K562 (cell line): ENCODE measurements around the gene PGAP2. TPM values are rescaled to one million over a fixed set of nuclear protein-coding genes. Genes with fewer than 3 reads are reported as not detected.

Experiments used
- ATF1 ChIP-seq, 2 experiments: fragments of 450-650 bp in 1 of 2; IDR thresholded peaks; 2 replicates each; pipeline ENCODE4 v1.6.1; 2016; ENCODE audit warnings: missing compliant biosample characterization in 1 of 2, missing genetic modification characterization in 1 of 2
- BCL6 ChIP-seq: fragments of 250-450 bp; sonication (Bioruptor Pico); IDR thresholded peaks from 2 replicates; pipeline ENCODE4 v1.4.0; 2020
- EHMT2 ChIP-seq: fragments of 450-650 bp; IDR thresholded peaks from 2 replicates; pipeline ENCODE4 v1.6.1; 2018; ENCODE audit warnings: antibody characterized with exemption
- ELK1 ChIP-seq: sonication (generic); formaldehyde crosslinking; IDR thresholded peaks from 2 replicates; pipeline ENCODE4 v1.8.1; 2022; ENCODE audit warnings: missing genetic modification reagents
- FOS ChIP-seq: IDR thresholded peaks from 3 replicates; pipeline ENCODE4 v1.6.1; 2011; ENCODE audit not compliant: insufficient read length; ENCODE audit errors: extremely low read depth
- MCM5 ChIP-seq: fragments of 450-650 bp; IDR thresholded peaks from 2 replicates; pipeline ENCODE4 v1.6.1; 2016; ENCODE audit warnings: low read depth
- MITF ChIP-seq: IDR thresholded peaks from 2 replicates; pipeline ENCODE4 v1.6.1; 2014; ENCODE audit warnings: antibody characterized with exemption
- NFIX ChIP-seq: fragments of 250-450 bp; sonication (Bioruptor Pico); IDR thresholded peaks from 2 replicates; pipeline ENCODE4 v1.4.0; 2020; ENCODE audit warnings: low read depth, mild to moderate bottlenecking, moderate library complexity
- NFXL1 ChIP-seq: fragments of 450-650 bp; formaldehyde crosslinking; IDR thresholded peaks from 2 replicates; pipeline ENCODE4 v1.4.0; 2021; ENCODE audit warnings: mild to moderate bottlenecking
- PHF21A ChIP-seq: fragments of 450-650 bp; IDR thresholded peaks from 2 replicates; pipeline ENCODE4 v1.6.1; 2017; ENCODE audit warnings: low read depth, borderline replicate concordance
- PRPF4 ChIP-seq: fragments of 200-400 bp; formaldehyde crosslinking; IDR thresholded peaks from one replicate; pipeline ENCODE4 v1.6.1; 2017; ENCODE audit warnings: low read length, low read depth, mild to moderate bottlenecking; ENCODE audit not compliant: insufficient read depth, poor library complexity, severe bottlenecking
- RBM34 ChIP-seq: fragments of 200-400 bp; formaldehyde crosslinking; IDR thresholded peaks from 2 replicates; pipeline ENCODE4 v1.6.1; 2018; ENCODE audit warnings: low read length, borderline replicate concordance; ENCODE audit not compliant: insufficient read depth
- SMAD1 ChIP-seq: fragments of 150-350 bp; IDR thresholded peaks from 2 replicates; pipeline ENCODE4 v1.6.1; 2014; ENCODE audit warnings: low read length, low read depth; ENCODE audit not compliant: partially characterized antibody
- TAF1 ChIP-seq: IDR thresholded peaks from 2 replicates; pipeline ENCODE4 v1.6.1; 2011; ENCODE audit warnings: mild to moderate bottlenecking, low read length, moderate library complexity; ENCODE audit not compliant: insufficient read depth, control insufficient read depth, severe bottlenecking; ENCODE audit errors: extremely low read depth
- polyA plus RNA-seq, 8 experiments: library from polyadenylated mRNA; depleted of rRNA in 4 of 8; stranded (reverse) in 5 of 8; unstranded in 3 of 8; fragments of >200 nt; fragmentation: Nextera tagmentation in 2 of 8; fragmentation: Illumina TruSeq in 1 of 8; extraction: Ambion mirVana in 2 of 8; extraction: Trizol in 1 of 8; gene quantifications; 2 replicates each; pipeline versions ENCODE4 v1.2.1 to v1.2.3, GENCODE V29; 2011 to 2014; ENCODE audit warnings: inconsistent platforms in 1 of 8, missing spikeins in 1 of 8
- total RNA-seq, 7 experiments: library from RNA; depleted of rRNA in 6 of 7; stranded (reverse); fragments of >200 nt in 6 of 7; fragmentation: Illumina TruSeq in 2 of 7; extraction: Trizol in 2 of 7; gene quantifications; 2 replicates each; pipeline versions ENCODE4 v1.2.1 to v1.2.3, GENCODE V29; 2011 to 2021; ENCODE audit warnings: low replicate concordance in 1 of 7
- TF ChIP-seq, protein P1 (sequence below): fragments of 200-800 bp; sonication (Bioruptor generic); IDR thresholded peaks from 2 replicates; pipeline ENCODE4 v1.6.1; 2017; ENCODE audit warnings: missing genetic modification characterization, missing compliant biosample characterization
- TF ChIP-seq, protein P2 (sequence below), 2 experiments: fragments of 250-450 bp in 1 of 2; fragments of 450-650 bp in 1 of 2; sonication (Bioruptor Pico) in 1 of 2; IDR thresholded peaks; 2 replicates each; pipeline versions ENCODE4 v1.6.1 to v1.8.0; 2016 to 2021; ENCODE audit warnings: mild to moderate bottlenecking in 2 of 2, moderate library complexity in 2 of 2, missing compliant biosample characterization in 1 of 2, missing genetic modification characterization in 1 of 2
- TF ChIP-seq, protein P3 (sequence below): fragments of 250-450 bp; sonication (Bioruptor Pico); IDR thresholded peaks from 2 replicates; pipeline ENCODE4 v1.8.0; 2021; ENCODE audit warnings: moderate library complexity, mild to moderate bottlenecking, inconsistent platforms
- TF ChIP-seq, protein P4 (sequence below): fragments of 250-450 bp; sonication (Bioruptor Pico); IDR thresholded peaks from 2 replicates; pipeline ENCODE4 v1.5.0; 2020; ENCODE audit warnings: mild to moderate bottlenecking

Gene PGAP2
- total and polyA plus RNA-seq, 9 of the 15 experiments (the other 6 are each of a cell fraction or from before 2014, with no cell fraction given) = 17.9 to 47.2 (median 33.7) TPM

GRCh38 chr11:3834664-3835461 lies 26.5 kb downstream of the PGAP2 start (continued):
- TF ChIP-seq TAF1 (peak; percentile 64), SMAD1 (peak; percentile 55), MITF (no peak), EHMT2 (peak; percentile 59), ELK1 (CRISPR knock-in tag) (no peak), MCM5 (no peak), FOS (no peak), RBM34 (no peak), NFIX (CRISPR knock-in tag) (no peak), NFXL1 (no peak), ATF1 (CRISPR knock-in tag; IDR thresholded peaks at IDR 0.05) (no peak), ATF1 (tag; IDR thresholded peaks at IDR 0.05) (peak; percentile 65; the same call in 1 of the 2 replicates), PRPF4 (no peak), BCL6 (CRISPR knock-in tag) (no peak), PHF21A (peak; percentile 92; the same call in 1 of the 2 replicates)
- TF ChIP-seq, protein P1, sequence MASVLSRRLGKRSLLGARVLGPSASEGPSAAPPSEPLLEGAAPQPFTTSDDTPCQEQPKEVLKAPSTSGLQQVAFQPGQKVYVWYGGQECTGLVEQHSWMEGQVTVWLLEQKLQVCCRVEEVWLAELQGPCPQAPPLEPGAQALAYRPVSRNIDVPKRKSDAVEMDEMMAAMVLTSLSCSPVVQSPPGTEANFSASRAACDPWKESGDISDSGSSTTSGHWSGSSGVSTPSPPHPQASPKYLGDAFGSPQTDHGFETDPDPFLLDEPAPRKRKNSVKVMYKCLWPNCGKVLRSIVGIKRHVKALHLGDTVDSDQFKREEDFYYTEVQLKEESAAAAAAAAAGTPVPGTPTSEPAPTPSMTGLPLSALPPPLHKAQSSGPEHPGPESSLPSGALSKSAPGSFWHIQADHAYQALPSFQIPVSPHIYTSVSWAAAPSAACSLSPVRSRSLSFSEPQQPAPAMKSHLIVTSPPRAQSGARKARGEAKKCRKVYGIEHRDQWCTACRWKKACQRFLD (CRISPR knock-in tag) = peak; percentile 83; the same call in 1 of the 2 replicates
- TF ChIP-seq, protein P2, sequence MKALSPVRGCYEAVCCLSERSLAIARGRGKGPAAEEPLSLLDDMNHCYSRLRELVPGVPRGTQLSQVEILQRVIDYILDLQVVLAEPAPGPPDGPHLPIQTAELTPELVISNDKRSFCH (CRISPR knock-in tag; IDR thresholded peaks at IDR 0.05) = no peak
- TF ChIP-seq, protein P2 (tag; IDR thresholded peaks at IDR 0.05) = peak; percentile 73; the same call in 1 of the 2 replicates
- TF ChIP-seq, protein P3, sequence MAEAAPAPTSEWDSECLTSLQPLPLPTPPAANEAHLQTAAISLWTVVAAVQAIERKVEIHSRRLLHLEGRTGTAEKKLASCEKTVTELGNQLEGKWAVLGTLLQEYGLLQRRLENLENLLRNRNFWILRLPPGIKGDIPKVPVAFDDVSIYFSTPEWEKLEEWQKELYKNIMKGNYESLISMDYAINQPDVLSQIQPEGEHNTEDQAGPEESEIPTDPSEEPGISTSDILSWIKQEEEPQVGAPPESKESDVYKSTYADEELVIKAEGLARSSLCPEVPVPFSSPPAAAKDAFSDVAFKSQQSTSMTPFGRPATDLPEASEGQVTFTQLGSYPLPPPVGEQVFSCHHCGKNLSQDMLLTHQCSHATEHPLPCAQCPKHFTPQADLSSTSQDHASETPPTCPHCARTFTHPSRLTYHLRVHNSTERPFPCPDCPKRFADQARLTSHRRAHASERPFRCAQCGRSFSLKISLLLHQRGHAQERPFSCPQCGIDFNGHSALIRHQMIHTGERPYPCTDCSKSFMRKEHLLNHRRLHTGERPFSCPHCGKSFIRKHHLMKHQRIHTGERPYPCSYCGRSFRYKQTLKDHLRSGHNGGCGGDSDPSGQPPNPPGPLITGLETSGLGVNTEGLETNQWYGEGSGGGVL (CRISPR knock-in tag) = no peak
- TF ChIP-seq, protein P4, sequence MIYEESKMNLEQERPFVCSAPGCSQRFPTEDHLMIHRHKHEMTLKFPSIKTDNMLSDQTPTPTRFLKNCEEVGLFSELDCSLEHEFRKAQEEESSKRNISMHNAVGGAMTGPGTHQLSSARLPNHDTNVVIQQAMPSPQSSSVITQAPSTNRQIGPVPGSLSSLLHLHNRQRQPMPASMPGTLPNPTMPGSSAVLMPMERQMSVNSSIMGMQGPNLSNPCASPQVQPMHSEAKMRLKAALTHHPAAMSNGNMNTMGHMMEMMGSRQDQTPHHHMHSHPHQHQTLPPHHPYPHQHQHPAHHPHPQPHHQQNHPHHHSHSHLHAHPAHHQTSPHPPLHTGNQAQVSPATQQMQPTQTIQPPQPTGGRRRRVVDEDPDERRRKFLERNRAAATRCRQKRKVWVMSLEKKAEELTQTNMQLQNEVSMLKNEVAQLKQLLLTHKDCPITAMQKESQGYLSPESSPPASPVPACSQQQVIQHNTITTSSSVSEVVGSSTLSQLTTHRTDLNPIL = no peak
